GM18517 (cell line): Measurements from ENCODE around the gene PRDM1.

ENCODE experiments used
- ATAC-seq: cut with Tn5 transposase; IDR thresholded peaks from one replicate; pipeline ENCODE4 v1.9.1; 2021; ENCODE audit warnings: mild to moderate bottlenecking, moderate library complexity; ENCODE audit not compliant: unreplicated experiment

PRDM1 gene

DNA sequence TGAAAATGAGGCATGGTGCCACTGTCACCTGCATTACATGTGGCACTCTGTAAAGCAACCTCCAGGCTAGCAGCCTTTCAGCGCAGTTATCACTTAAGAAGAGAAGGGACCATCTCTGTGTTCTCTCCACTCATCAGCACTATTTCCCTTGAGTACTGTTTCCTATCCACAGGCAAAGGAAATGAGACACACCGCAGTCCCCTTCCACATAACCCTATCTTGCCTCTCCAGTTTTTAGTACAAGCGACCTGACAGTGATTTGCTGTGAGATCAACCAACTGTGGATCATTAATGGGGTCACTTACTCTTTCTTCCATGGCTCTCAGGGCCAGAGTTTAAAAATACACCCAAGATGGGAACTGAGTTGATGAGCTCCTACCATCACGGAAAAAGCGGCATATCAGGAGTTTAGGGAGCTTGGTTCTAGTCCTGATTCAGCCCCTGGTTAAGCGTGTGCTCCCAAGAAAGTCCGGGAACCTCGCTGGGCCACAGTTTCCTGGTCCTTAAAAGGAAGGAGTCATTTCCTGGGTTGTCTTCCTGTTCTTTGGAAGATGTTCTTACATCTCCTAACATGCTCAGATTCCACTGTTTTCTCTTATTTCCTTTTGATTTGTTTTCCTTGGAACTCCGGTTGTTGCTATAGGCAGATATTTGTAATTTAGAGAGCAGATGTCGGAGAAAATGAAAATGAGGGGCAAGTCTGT is 27.3 kb downstream of the PRDM1 start:
- no peak for ATAC-seq

DNA sequence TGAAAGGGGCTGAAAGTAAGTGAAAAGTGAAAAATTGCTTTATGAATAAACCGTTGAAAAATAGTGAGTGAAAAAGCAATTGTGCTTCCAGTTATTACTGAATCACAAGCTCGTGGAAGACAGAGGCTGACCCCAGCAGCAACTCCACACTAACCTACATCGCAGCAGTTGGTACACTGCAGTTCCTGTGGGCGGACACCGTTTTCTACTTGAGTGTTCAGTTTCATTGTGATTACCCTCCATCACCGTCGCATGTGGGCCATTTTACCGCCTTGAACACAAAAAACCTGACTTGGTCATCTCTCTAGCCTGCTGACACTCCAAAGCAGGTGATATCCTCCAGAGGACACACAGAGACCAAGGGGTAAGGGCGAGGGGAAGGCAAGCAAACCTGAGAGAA is 28.4 kb downstream of the PRDM1 start:
- peak; percentile 85 for ATAC-seq

DNA sequence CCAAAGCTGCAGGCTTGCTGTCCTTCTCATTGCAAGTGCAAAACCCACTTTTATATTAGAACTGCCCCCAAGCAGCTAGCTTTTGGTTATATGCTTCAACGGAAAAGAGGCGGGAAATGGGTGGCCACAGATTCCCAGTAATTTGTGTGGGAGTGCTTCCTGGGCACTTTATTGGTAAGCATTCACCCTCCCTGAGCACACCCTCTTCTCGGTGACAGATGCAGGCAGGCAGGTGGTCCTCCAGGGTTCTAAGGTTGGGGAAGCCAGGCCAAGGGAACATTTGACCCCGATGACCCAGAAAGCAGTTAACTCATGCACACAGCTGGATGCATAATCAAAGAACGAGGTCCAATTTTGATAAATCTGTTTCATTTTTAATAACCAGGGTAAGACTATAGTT is 29.1 kb downstream of the PRDM1 start:
- ATAC-seq: no peak

DNA sequence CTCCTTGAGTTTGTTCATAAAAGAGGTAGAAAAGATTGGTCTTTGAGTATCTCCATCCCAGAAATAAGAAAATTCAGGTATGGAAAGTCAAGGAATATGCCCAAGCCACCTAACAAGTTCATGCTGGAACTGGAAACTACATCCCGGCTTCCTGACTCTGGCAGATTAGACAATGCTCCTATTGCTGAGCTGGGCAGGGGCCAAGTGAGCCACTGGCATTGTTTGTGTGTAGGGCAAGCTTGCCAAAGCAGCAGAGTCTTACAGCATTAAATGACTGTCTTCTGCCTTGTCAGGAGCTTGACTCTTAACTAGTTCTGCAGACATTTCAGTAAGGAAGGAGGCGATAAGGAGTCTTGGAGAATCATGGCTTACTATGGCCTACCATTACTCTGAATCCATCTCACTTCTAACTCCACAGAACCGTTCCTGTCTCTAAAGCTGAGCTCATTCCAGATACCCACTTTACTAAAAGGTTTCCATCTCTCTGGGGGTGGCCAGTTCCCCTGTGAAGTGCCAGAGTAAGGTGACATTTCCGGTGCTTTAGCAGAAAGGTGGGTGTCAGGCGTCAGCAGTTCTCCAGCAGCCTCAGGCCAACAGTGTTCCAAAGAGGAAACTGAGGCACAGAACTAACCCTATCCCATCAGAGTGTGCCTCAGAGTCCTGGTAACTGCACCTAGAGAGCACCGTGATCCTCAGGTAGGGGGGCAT is 30.1 kb downstream of the PRDM1 start:
- ATAC-seq: no peak

DNA sequence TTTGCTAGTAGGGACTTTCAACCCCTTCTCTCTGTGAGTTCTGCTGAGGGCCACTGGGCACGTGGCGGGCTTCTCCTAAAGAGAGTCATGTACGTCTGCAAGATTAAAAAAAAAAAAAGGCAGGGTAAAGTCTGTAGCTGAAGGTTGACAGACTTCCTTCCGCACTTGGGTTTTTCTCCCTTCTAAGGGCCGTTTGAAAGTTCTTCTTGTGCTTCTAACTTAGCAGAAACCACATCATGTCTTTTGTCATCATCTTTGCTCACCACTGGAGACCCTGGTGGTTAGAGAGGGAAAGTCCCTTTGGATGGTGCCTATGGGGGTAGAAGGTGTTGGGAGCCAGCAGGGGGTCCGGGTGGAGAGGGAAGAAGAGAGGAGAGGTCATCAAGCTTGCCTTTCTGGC is 31.4 kb downstream of the PRDM1 start:
- ATAC-seq: no peak

- no peak for ATAC-seq
Observed at GRCh38 chr6:106118835-106119431, 32.8 kb downstream of the PRDM1 start.

DNA sequence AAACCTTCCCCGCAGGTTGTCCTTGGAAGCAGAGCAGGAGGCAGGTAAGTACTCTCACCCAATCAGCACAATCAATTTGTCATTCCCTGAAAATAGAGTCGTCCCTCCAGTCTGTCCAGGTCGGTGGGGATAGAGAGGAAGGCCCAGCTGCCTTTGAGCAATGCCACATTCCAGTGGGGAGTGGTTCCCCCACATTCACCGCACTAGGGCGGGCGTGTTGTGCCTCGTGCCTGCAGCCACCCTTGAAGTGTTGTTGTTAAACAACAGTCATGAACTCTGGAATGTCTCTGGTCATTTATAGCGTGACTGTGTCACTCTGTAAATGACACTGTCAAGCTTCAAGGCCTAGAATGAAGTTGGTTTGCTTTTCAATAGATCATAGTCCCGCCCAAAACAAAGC is 33.4 kb downstream of the PRDM1 start:
- ATAC-seq: no peak

DNA sequence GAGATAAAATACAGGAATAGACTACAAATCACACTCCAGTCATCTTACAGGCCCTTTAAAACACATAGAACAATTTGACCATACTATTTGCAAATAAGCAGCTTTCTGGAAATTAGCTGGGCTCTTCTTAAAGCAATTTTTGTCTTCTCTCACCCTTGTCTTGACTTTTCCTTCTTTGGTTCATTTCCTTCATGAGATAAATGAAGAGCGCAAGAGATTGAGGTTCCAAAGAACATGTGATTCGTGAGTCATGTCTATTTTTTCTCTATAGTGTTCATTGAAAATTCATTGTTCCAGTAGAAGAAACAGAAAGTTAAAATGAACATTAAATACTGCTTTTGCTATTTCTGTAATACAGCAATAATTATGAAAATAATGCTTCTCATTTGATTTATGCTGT is 33.9 kb downstream of the PRDM1 start:
- no peak for ATAC-seq

DNA sequence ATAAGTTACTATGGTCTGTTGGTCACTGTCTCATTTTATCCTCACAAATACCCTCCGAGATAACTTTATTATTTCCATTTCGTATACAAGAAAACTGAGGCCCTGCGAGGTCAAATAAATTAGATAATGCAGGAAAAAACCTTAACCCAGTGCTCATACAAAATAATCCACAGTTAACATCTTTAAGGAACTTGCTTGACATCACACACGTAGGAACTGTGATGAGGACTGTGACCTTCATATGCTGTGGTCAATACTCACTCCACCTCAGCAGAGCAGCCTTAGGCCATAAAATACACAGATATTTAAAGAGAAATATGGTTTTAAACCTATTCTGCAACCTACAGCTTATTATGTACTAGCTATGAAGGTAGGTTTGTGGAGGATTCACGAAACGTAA is 34.3 kb downstream of the PRDM1 start:
- ATAC-seq: no peak

DNA sequence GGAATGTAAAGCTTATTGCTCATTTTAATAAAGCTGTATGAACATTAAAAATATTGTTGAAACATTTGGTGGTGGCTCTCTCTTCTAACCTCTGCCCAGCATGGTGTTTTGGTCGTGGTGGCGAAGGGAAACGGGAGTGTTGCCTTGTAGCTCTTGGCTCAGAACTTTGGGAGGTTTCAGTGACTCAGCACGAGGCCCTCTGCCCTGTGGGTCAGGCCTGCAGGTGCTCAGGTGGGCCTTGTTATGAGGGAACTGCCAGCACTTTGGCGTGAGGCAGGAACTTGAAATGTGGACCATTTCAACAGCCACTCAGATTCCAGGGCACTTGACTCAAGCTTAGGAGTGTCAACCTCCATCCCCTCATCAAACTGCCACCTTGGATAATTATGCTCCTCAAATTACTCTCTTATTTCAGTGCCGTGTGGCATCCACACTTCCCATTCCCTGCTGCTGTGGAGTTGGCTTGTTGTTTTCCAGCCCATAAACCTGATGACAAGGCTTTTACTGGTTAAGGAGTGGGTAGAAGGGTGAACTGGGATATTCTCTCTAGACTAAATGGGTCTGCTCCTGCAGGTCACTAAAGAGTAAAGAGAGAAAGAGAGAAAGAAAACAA is 36.3 kb downstream of the PRDM1 start:
- ATAC-seq: no peak

DNA sequence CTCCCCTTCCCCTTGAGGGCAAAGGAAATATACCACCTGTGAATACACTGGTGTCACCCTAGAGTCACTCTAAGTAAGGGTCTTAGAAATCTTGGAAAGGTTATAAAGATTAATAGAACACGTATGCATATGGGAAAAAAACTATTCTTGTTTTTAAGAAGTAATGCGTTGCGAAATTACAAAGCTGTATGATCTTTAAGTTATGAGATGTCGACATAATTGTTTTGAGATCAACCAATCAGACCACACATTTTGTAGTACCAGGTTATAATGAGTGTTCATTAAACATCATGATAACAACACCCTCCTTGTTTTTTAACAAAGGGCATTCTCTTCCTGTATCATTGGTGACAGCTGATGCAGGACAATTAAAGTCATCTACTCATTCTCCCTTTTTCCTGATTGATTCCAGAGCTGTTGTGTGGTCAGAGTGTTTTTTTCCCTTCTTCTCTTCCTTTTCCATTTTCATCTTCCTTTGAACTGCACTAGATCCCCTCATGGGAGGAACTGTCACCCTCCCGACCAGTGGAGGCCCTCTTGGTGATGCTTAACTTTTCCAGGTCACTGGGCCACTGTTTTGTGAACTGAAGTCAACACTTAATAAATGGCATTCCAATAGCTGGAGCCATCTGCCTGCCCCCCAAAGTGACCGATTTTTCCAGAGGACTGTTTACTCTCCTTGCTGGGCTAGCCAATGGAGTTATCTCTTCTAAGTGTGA is 37.0 kb downstream of the PRDM1 start:
- ATAC-seq: no peak

DNA sequence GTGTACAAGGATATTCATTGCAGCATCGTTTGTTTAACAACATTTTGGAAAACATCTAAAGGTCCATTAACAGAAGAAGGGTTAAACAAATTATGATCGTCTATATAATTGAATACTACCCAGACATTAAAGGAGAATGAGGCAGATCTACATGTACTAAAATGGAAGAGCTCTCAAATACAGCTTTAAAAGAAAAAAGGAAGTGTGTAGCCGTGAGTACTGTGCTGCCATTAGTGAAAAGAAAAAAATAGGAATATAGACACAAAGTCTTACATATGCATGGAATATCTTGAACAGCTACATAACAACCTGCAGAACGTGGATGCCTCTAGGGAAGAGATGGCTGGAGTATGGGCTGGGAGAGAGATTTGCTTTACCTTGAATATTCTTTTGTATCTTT is 37.9 kb downstream of the PRDM1 start:
- ATAC-seq: no peak

DNA sequence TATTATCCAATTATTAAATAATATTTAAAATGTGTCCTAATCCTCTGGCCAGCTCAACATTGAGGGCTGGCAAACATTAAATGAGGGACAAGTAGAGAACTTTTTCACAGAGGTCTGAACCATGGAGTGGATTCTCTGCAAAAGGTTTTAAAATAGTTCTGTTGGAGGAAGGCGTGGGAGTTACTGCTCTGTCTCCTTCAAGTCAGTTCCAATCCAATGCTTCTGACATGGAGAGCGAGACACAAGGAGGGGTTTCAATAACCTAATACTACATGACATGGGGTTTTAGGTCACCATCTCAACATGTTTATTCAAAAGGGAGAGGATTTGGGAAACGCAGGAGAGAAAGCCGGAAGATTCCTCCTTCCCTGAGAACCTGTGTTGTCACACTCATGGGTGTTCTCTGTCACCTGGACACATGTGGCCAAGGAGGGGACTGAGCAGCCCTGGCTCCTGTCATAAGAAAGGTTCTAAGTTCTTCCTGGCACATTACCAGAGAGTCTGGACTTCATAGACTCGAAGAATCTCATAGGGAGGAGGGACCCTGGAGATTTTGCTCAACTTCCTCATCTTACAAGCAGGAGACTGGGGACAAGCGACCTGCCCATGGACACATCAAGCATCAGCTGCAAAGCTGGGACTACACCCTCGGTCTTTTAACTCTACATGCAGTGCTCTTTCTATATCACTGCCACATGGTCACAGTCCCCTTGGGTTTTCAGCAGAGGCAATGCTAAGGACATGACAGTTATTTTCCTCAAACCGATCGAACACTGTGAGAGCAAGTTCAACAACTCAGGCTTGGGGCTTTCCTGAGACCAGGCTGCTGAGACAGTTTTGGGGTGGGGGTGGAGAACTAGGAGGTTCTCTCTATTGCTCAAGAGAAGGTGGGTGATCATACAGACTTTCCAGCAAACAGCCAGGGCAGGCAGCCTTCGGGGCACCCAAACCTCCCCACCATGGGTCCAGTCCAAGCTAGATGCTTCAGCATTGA is 38.6 kb downstream of the PRDM1 start:
- ATAC-seq: no peak

DNA sequence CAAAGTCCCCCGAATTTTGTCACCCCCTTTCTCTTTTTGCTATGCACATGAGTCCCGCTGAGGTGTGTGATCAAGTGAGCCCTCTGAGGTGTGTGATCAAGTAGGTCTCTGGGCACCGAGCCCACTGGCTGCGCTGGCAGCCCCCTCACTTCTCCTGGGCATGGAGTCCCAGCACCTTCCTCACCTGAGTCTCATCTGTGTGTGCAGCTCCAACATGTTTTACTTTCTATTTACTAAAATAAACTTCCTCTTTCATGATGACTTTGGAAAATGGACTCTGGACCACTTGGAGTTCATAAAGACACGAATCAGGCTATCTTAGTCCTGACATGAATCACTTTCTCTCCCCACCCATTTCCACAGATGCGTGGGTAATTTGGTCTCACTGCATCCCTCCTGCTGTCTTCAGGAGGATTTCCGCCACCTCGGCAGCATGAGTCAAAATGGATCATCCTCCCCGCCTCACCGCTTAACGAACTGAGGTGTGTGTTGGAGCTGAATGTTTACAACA is 39.8 kb downstream of the PRDM1 start:
- ATAC-seq: peak; percentile 46

GRCh38 chr6:106126482-106126881 is 40.3 kb downstream of the PRDM1 start:
- ATAC-seq: no peak

GRCh38 chr6:106128981-106129781 is 43.0 kb downstream of the PRDM1 start:
- ATAC-seq: no peak

GRCh38 chr6:106132153-106132698 is 46.1 kb downstream of the PRDM1 start:
- ATAC-seq: no peak

- ATAC-seq: no peak
Observed at GRCh38 chr6:106133040-106133439, 46.9 kb downstream of the PRDM1 start.
